Upper lobe of left lung (tissue), 4 donors: ENCODE data around the gene MSS51.

Experiments used
- POLR2AphosphoS5 ChIP-seq, 2 donors: sonication (generic); formaldehyde crosslinking; IDR thresholded peaks; one replicate each; pipeline ENCODE4 v1.5.1; 2017; ENCODE audit warnings: antibody characterized with exemption in 2 of 2
- TF ChIP-seq, protein P1 (sequence below), 6 experiments: fragments of 450-650 bp in 4 of 6; fragments of 200-600 bp in 2 of 6; sonication (generic) in 2 of 6; IDR thresholded peaks; one replicate each; pipeline ENCODE4 v1.5.1; 2016 to 2019; ENCODE audit warnings: antibody characterized with exemption in 6 of 6

DNA sequence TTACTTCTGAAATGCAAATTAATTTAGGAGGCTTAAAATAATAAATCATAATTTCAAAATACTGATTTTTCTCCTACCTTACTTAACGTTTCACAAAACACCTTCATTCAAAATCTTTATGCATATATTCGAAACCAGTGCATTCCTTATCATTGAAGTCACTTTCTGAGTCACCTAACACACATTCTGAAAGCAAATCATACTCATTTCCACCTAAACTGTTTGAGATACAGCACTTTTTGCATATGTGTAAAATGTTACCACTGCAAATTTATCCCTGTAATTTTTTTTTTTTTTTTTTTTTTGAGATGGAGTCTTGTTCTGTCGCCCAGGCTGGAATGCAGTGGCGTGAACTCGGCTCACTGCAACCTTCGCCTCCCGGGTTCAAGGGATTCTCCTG lies 46.8 kb upstream of the MSS51 start:
- TF ChIP-seq, protein P1, sequence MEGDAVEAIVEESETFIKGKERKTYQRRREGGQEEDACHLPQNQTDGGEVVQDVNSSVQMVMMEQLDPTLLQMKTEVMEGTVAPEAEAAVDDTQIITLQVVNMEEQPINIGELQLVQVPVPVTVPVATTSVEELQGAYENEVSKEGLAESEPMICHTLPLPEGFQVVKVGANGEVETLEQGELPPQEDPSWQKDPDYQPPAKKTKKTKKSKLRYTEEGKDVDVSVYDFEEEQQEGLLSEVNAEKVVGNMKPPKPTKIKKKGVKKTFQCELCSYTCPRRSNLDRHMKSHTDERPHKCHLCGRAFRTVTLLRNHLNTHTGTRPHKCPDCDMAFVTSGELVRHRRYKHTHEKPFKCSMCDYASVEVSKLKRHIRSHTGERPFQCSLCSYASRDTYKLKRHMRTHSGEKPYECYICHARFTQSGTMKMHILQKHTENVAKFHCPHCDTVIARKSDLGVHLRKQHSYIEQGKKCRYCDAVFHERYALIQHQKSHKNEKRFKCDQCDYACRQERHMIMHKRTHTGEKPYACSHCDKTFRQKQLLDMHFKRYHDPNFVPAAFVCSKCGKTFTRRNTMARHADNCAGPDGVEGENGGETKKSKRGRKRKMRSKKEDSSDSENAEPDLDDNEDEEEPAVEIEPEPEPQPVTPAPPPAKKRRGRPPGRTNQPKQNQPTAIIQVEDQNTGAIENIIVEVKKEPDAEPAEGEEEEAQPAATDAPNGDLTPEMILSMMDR (IDR thresholded peaks at IDR 0.05): no peak
- no peak for TF ChIP-seq POLR2AphosphoS5 (IDR thresholded peaks at IDR 0.05)
